Transverse colon (tissue), 4 donors: ENCODE data around the gene RTN3. TPM values are rescaled to one million over a fixed set of nuclear protein-coding genes. Genes with fewer than 3 reads are reported as not detected.

ENCODE experiments used
- DNase-seq: peaks from one replicate; pipeline ENCODE4 v3.0.0-alpha.2; 2019
- H3K27ac ChIP-seq, 4 donors: fragments of 200-600 bp; sonication (generic); 2 replicates each; pipeline ENCODE4 v1.5.1; 2016 to 2018; ENCODE audit warnings: inconsistent platforms in 4 of 4
- H3K27me3 ChIP-seq: fragments of 200-600 bp; sonication (generic); 2 replicates; pipeline ENCODE4 v1.5.1; 2017; ENCODE audit warnings: inconsistent platforms
- H3K36me3 ChIP-seq, 4 donors: fragments of 200-600 bp; sonication (generic); 2 replicates each; pipeline ENCODE4 v1.5.1; 2017 to 2019; ENCODE audit warnings: inconsistent platforms in 4 of 4
- H3K4me1 ChIP-seq, 4 donors: fragments of 200-600 bp; sonication (generic); 2 replicates each; pipeline ENCODE4 v1.5.1; 2017 to 2020; ENCODE audit warnings: inconsistent platforms in 4 of 4
- H3K4me3 ChIP-seq, 4 donors: fragments of 200-600 bp; sonication (generic); 1 replicate in 1 of 4; 2 replicates in 3 of 4; pipeline versions ENCODE4 v1.5.1 to v1.6.1; 2017 to 2019; ENCODE audit warnings: inconsistent platforms in 4 of 4
- H3K9me3 ChIP-seq, 2 donors: fragments of 200-600 bp; sonication (generic); 2 replicates each; pipeline ENCODE4 v1.5.1; 2017 to 2019; ENCODE audit warnings: inconsistent platforms in 2 of 2
- CTCF ChIP-seq, 5 experiments: fragments of 200-600 bp in 3 of 5; fragments of 450-650 bp in 2 of 5; sonication (generic) in 3 of 5; IDR thresholded peaks; 1 replicate in 2 of 5; 2 replicates in 3 of 5; pipeline ENCODE4 v1.5.1; 2016 to 2017; ENCODE audit warnings: antibody characterized with exemption in 5 of 5, inconsistent platforms in 3 of 5, mild to moderate bottlenecking in 2 of 5, moderate library complexity in 1 of 5
- EP300 ChIP-seq: sonication (generic); formaldehyde crosslinking; IDR thresholded peaks from one replicate; pipeline ENCODE4 v1.6.1; 2017; ENCODE audit warnings: antibody characterized with exemption, low read depth
- POLR2A ChIP-seq: fragments of 450-650 bp; IDR thresholded peaks from one replicate; pipeline ENCODE4 v1.6.1; 2016; ENCODE audit warnings: antibody characterized with exemption, mild to moderate bottlenecking, moderate library complexity
- POLR2AphosphoS5 ChIP-seq, 3 donors: sonication (generic); formaldehyde crosslinking; IDR thresholded peaks; one replicate each; pipeline ENCODE4 v1.6.1; 2016; ENCODE audit warnings: antibody characterized with exemption in 3 of 3
- WGBS, 2 donors: methylation state at CpG; one replicate each; pipeline ENCODE4 v1.1.5; 2018; ENCODE audit warnings: low coverage in 1 of 2; 5-methylcytosine and 5-hydroxymethylcytosine counted together
- in situ Hi-C, 4 donors: fragments of 200-750 bp; cut with MboI; loops; one replicate each; pipeline versions ENCODE4 v1.15.0 to v1.15.1; 2017; ENCODE audit warnings: low sequenced_read_pairs in 3 of 4, low pct_ligation_motif_present in 1 of 4, low pct_unique_long_range_greater_than_20kb in 1 of 4
- intact Hi-C: fragments of 100-400 bp; cut with DNase I; formaldehyde crosslinking; loops from one replicate; pipeline ENCODE4 v1.15.1; 2023; ENCODE audit warnings: low total_unique reads
- total RNA-seq, 4 donors: library from RNA; depleted of rRNA; stranded (reverse); fragments of >200 nt; gene quantifications; one replicate each; pipeline ENCODE4 v1.1.0, GENCODE V29; 2016

The RTN3 gene
- total RNA-seq, 4 donors from 2014 or later: 44.8 to 187 (median 117) TPM

- no peak for TF ChIP-seq EP300
- TF ChIP-seq POLR2A: no peak
- TF ChIP-seq POLR2AphosphoS5 (IDR thresholded peaks at IDR 0.05): no peak
- no peak for TF ChIP-seq CTCF (IDR thresholded peaks at IDR 0.05)
- intact Hi-C loops (no loop called here), in situ Hi-C loops (no loop called here)
- H3K27me3 ChIP-seq: no peaks in the 10 kb centered on the region
- no peak overlapping the region for H3K27ac ChIP-seq
- no peak for DNase-seq
- WGBS, 2 donors: 43 to 100% methylated on average over 1 to 7 of the region's 7 CpGs
- H3K4me1 ChIP-seq: no peaks in the 10 kb centered on the region
- no peaks in the 10 kb centered on the region for H3K9me3 ChIP-seq
- H3K36me3 ChIP-seq: no peaks in the 10 kb centered on the region
- no peak overlapping the region for H3K4me3 ChIP-seq
Measured at GRCh38 chr11:63783925-63784592, 102.8 kb downstream of the RTN3 start.

GRCh38 chr11:63785823-63786222, 104.5 kb downstream of the RTN3 start:
- Histone ChIP-seq H3K27ac (no peak overlapping the region), H3K27me3 (no peaks in the 10 kb centered on the region), H3K4me3 (no peak overlapping the region), H3K36me3 (no peaks in the 10 kb centered on the region), H3K4me1 (no peaks in the 10 kb centered on the region), H3K9me3 (no peaks in the 10 kb centered on the region)
- no peak for DNase-seq
- TF ChIP-seq EP300: no peak
- no peak for TF ChIP-seq CTCF (IDR thresholded peaks at IDR 0.05)
- TF ChIP-seq POLR2AphosphoS5 (IDR thresholded peaks at IDR 0.05): no peak
- no peak for TF ChIP-seq POLR2A
- WGBS, 2 donors: 75 to 78% methylated on average over 1 of the region's 1 CpG
- intact Hi-C loops (no loop called here), in situ Hi-C loops (no loop called here)

- DNase-seq: no peak
- no peak overlapping the region for H3K27ac ChIP-seq
- in situ Hi-C loops (no loop called here), intact Hi-C loops (no loop called here)
- H3K36me3 ChIP-seq: no peaks in the 10 kb centered on the region
- H3K27me3 ChIP-seq: no peaks in the 10 kb centered on the region
- 91 to 93% methylated on average over 6 of the region's 6 CpGs for WGBS, 2 donors
- H3K9me3 ChIP-seq: peaks cover 11 to 15% of the 10 kb centered on the region in 2 donors
- no peak for TF ChIP-seq EP300
- TF ChIP-seq POLR2AphosphoS5 (IDR thresholded peaks at IDR 0.05): no peak
- no peak for TF ChIP-seq CTCF (IDR thresholded peaks at IDR 0.05)
- no peak for TF ChIP-seq POLR2A
- no peak overlapping the region for H3K4me3 ChIP-seq
- no peaks in the 10 kb centered on the region for H3K4me1 ChIP-seq
Measured at GRCh38 chr11:63791495-63792167, 110.3 kb downstream of the RTN3 start.

GRCh38 chr11:63793161-63793560, 111.9 kb downstream of the RTN3 start:
- in situ Hi-C loops: no loop called here
- no peak overlapping the region for H3K4me3 ChIP-seq
- TF ChIP-seq POLR2A (no peak), POLR2AphosphoS5 (IDR thresholded peaks at IDR 0.05) (no peak), EP300 (no peak), CTCF (IDR thresholded peaks at IDR 0.05) (no peak)
- no peaks in the 10 kb centered on the region for H3K27me3 ChIP-seq
- DNase-seq: no peak
- H3K27ac ChIP-seq: no peak overlapping the region
- intact Hi-C loops: no loop called here
- H3K9me3 ChIP-seq: peaks cover 11 to 15% of the 10 kb centered on the region in 2 donors
- no peaks in the 10 kb centered on the region for H3K36me3 ChIP-seq
- H3K4me1 ChIP-seq: no peaks in the 10 kb centered on the region
